H7 (cell line): ENCODE data around the gene ETV3L. TPM values are rescaled to one million over a fixed set of nuclear protein-coding genes. Genes with fewer than 3 reads are reported as not detected.

Source experiments
- DNase-seq: peaks from one replicate; pipeline ENCODE4 v3.0.0; 2012
- H3K27me3 ChIP-seq: 2 replicates; pipeline ENCODE4 v1.6.0; 2011; ENCODE audit warnings: mild to moderate bottlenecking, low read length; ENCODE audit not compliant: control insufficient read depth, insufficient read depth
- H3K36me3 ChIP-seq: replicated peaks from 2 replicates; pipeline ENCODE4 v1.5.1; 2011; ENCODE audit warnings: low read length; ENCODE audit not compliant: control insufficient read depth, insufficient read depth
- H3K4me3 ChIP-seq: 2 replicates; pipeline ENCODE4 v1.5.1; 2011; ENCODE audit warnings: low read depth, mild to moderate bottlenecking, control low read depth, low read length, moderate library complexity; ENCODE audit not compliant: insufficient read depth
- total RNA-seq: library from RNA; depleted of rRNA; stranded (reverse); fragments of >200 nt; shearing (Covaris generic); gene quantifications from 2 replicates; pipeline ENCODE4 v1.2.3, GENCODE V29; 2014; rRNA removed

The ETV3L gene
- total RNA-seq, 1 experiment from 2014 or later, result 1.1 TPM

GRCh38 chr1:157045250-157046218 is 54.1 kb downstream of the ETV3L start, which contains the start of gene ARHGEF11:
Gene ARHGEF11, minus strand, starts transcription at chr1:157045742. Its CDS starts 1,412 bp downstream, at chr1:157044330.
- no peaks in the 10 kb centered on the region for H3K27me3 ChIP-seq
- peak; percentile 94 for DNase-seq
- peak within 1 kb of the TSS; percentile 68 for H3K4me3 ChIP-seq
- no peaks in the 10 kb centered on the region for H3K36me3 ChIP-seq

- no peaks in the 10 kb centered on the region for H3K27me3 ChIP-seq
- H3K36me3 ChIP-seq, result no peaks in the 10 kb centered on the region
- DNase-seq, result no peak
- H3K4me3 ChIP-seq, result peak overlapping the region; percentile 20
These were observed 55.3 kb downstream of the ETV3L start for GRCh38 chr1:157044326-157044725.

DNA sequence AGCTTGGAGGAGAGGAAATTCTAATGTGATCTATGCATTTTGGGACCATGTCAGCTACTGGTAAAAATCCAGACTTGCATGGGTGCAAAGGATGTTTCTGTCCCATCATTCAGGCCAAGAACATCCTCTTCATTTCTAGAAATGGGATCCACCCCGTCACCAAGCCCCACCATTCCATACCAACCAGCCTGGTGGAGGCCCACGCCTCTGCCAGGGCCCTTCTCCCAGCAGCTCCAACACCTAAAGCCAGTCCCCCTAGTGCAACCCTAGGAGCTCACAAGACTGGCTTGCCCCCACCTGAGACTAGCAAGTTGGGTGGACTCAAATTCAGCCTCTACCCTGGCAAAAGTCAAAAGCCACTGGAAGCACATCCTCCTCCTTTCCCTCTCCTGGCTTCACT is 55.9 kb downstream of the ETV3L start:
- Histone ChIP-seq H3K27me3 (no peaks in the 10 kb centered on the region), H3K4me3 (peak overlapping the region; percentile 20; the same call in 1 of the 2 replicates), H3K36me3 (no peaks in the 10 kb centered on the region)
- DNase-seq, result no peak

DNA sequence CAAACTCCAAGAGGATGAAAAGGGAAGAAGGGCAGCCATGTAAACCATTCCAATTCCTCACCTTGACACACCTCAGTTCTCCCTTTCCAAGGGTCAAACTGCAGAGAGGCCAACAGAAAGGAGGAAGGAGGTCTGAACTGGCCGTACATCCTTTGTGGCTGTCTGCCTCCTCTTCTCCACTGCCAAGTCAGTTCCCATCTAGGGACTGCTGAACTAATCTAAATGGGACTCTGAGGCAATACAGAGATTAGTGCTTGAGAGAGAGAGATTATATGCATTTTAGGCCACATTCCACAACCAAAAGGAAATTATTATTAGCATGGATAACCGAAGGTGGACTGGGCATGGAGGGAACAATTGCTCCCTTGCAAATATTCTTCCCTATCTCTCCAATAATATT is 56.8 kb downstream of the ETV3L start:
- Histone ChIP-seq H3K36me3 (no peaks in the 10 kb centered on the region), H3K4me3 (no peak overlapping the region), H3K27me3 (no peaks in the 10 kb centered on the region)
- DNase-seq, result no peak

Other genes starting within 250 kb of the ETV3L start
- not detected in 2 replicates for gene INSRR, start 240.7 kb downstream of the ETV3L start, total RNA-seq
- gene NTRK1, start 238.9 kb downstream of the ETV3L start, total RNA-seq, result 0.07 and 0.22 TPM in 2 replicates
- 1.2 and 1.8 TPM in 2 replicates for gene PEAR1, start 206.1 kb downstream of the ETV3L start, total RNA-seq
- not detected in 2 replicates for gene LRRC71, start 179.2 kb downstream of the ETV3L start, total RNA-seq
- gene ARHGEF11, start 54.1 kb downstream of the ETV3L start, total RNA-seq, result 44.7 and 46.0 TPM in 2 replicates
- 20.2 and 22.5 TPM in 2 replicates for gene ETV3, start 38.6 kb upstream of the ETV3L start, total RNA-seq